Endothelial cell of umbilical vein (primary cell): ENCODE data around the gene GREB1. TPM values are rescaled to one million over a fixed set of nuclear protein-coding genes. Genes with fewer than 3 reads are reported as not detected.

Experiments used
- BruUV-seq: library from RNA; stranded (reverse); fragments of 400-500 nt; replicated peaks from 2 replicates; lab custom pipeline; 2021; lab: Mats Ljungman, UMichigan
- CTCF ChIA-PET: fragments of 300-600, 350-600 bp; sonication (Branson Sonifier 250); formaldehyde crosslinking; loops from one replicate; lab custom pipeline; 2021; ENCODE audit warnings: antibody characterized with exemption, inconsistent platforms; lab: Charles Lee
- POLR2A ChIA-PET: fragments of 300-600, 350-600 bp; sonication (Branson Sonifier 250); formaldehyde crosslinking; loops from one replicate; lab custom pipeline; 2021; ENCODE audit warnings: antibody characterized with exemption, inconsistent platforms; lab: Charles Lee
- DNase-seq: peaks from one replicate; pipeline ENCODE4 v3.0.0-alpha.2; 2011; ENCODE audit warnings: low read depth, low spot score
- FAIRE-seq: peaks from 2 replicates; lab custom pipeline; 2011; peaks lifted over from hg19 to GRCh38; lab: Jason Lieb, UNC
- H2AFZ ChIP-seq: 2 replicates; pipeline ENCODE4 v1.6.0; 2012; ENCODE audit warnings: low read depth, low read length, control low read depth, inconsistent platforms
- H3K27ac ChIP-seq: 2 replicates; pipeline ENCODE4 v1.5.1; 2011; ENCODE audit warnings: low read depth, mild to moderate bottlenecking, control low read depth, low read length, moderate library complexity; ENCODE audit not compliant: insufficient read depth
- H3K27me3 ChIP-seq, 2 experiments: 2 replicates each; pipeline versions ENCODE4 v1.6.0 to v1.6.1; 2011; ENCODE audit warnings: low read length in 2 of 2, mixed read lengths in 1 of 2; ENCODE audit not compliant: control insufficient read depth in 2 of 2, insufficient read depth in 2 of 2
- H3K36me3 ChIP-seq, 2 experiments: 2 replicates in 1 of 2; 3 replicates in 1 of 2; pipeline ENCODE4 v1.5.1; 2011; ENCODE audit warnings: low read length in 2 of 2, mild to moderate bottlenecking in 1 of 2, moderate library complexity in 1 of 2; ENCODE audit not compliant: control insufficient read depth in 2 of 2, insufficient read depth in 2 of 2; ENCODE audit errors: extremely low read depth in 1 of 2
- H3K4me1 ChIP-seq: 3 replicates; pipeline ENCODE4 v1.5.1; 2011; ENCODE audit warnings: mild to moderate bottlenecking, low read length; ENCODE audit not compliant: control insufficient read depth, insufficient read depth; ENCODE audit errors: extremely low read depth
- H3K4me2 ChIP-seq: 2 replicates; pipeline ENCODE4 v1.6.1; 2011; ENCODE audit warnings: low read length, control low read depth, mixed read lengths; ENCODE audit not compliant: insufficient read depth
- H3K4me3 ChIP-seq, 3 experiments: fragments of 200-600 bp in 1 of 3; sonication (generic), shearing (Covaris generic) in 1 of 3; replicated peaks in 1 of 3; 2 replicates each; pipeline ENCODE4 v1.5.1; 2011 to 2016; ENCODE audit warnings: control low read depth in 3 of 3, low read length in 3 of 3, mild to moderate bottlenecking in 2 of 3, inconsistent platforms in 1 of 3, low read depth in 1 of 3, moderate library complexity in 1 of 3; ENCODE audit not compliant: insufficient read depth in 1 of 3
- H3K79me2 ChIP-seq: 2 replicates; pipeline ENCODE4 v1.6.0; 2012; ENCODE audit warnings: low read length, inconsistent platforms; ENCODE audit not compliant: control insufficient read depth, insufficient read depth
- H3K9ac ChIP-seq: replicated peaks from 2 replicates; pipeline ENCODE3; 2011; ENCODE audit warnings: low read length, control low read depth; ENCODE audit not compliant: insufficient read depth; ENCODE audit errors: extremely low read depth
- H3K9me1 ChIP-seq: replicated peaks from 3 replicates; pipeline ENCODE4 v1.6.0; 2011; ENCODE audit warnings: mild to moderate bottlenecking, low read length; ENCODE audit not compliant: control insufficient read depth, insufficient read depth; ENCODE audit errors: extremely low read depth
- H3K9me3 ChIP-seq: replicated peaks from 2 replicates; pipeline ENCODE4 v1.5.1; 2012; ENCODE audit warnings: low read length, inconsistent platforms; ENCODE audit not compliant: control insufficient read depth, insufficient read depth
- H4K20me1 ChIP-seq: replicated peaks from 2 replicates; pipeline ENCODE3; 2011; ENCODE audit warnings: mild to moderate bottlenecking, low read length; ENCODE audit not compliant: control insufficient read depth, insufficient read depth; ENCODE audit errors: extremely low read depth
- CTCF ChIP-seq, 2 donors: IDR thresholded peaks; 1 replicate in 1 of 2; 2 replicates in 1 of 2; pipeline ENCODE4 v1.5.1; 2011; ENCODE audit warnings: low read length in 2 of 2, mild to moderate bottlenecking in 2 of 2, moderate library complexity in 2 of 2, control low read depth in 1 of 2, inconsistent platforms in 1 of 2, low read depth in 1 of 2; ENCODE audit not compliant: insufficient read depth in 1 of 2; ENCODE audit errors: extremely low read depth in 1 of 2
- JUN ChIP-seq: IDR thresholded peaks from 2 replicates; pipeline ENCODE4 v1.6.1; 2011; ENCODE audit warnings: borderline replicate concordance, low read depth; ENCODE audit not compliant: insufficient read length, insufficient read depth
- POLR2AphosphoS5 ChIP-seq: IDR thresholded peaks from 2 replicates; pipeline ENCODE4 v1.6.1; 2012; ENCODE audit warnings: low read depth, mild to moderate bottlenecking, control low read depth, low read length, moderate library complexity; ENCODE audit not compliant: insufficient read depth
- dilution Hi-C: fragments of 300-500 bp; cut with MboI; formaldehyde crosslinking; loops from one replicate; pipeline ENCODE4 v1.15.0; 2019; ENCODE audit warnings: low sequenced_read_pairs; ENCODE audit not compliant: extremely low pct_ligation_motif_present
- intact Hi-C: fragments of 100-400 bp; cut with micrococcal nuclease; formaldehyde crosslinking; loops from one replicate; pipeline ENCODE4 v1.10.0; 2022
- polyA plus RNA-seq, 4 experiments: library from polyadenylated mRNA; depleted of rRNA in 3 of 4; stranded (reverse) in 3 of 4; unstranded in 1 of 4; fragments of >200 nt; gene quantifications; 2 replicates each; pipeline versions ENCODE4 v1.2.1 to v1.2.3, GENCODE V29; 2011 to 2012; ENCODE audit warnings: missing spikeins in 1 of 4
- total RNA-seq: library from RNA; stranded (reverse); gene quantifications from 2 replicates; pipeline ENCODE4 v1.2.3, GENCODE V29; 2021

The GREB1 gene
- total and polyA plus RNA-seq, 2 donors (not counting 3 experiments of a cell fraction or from before 2014, with no cell fraction given): 0.17 to 0.58 TPM

GRCh38 chr2:11559786-11560155, 25.9 kb downstream of the GREB1 start:
- H3K36me3 ChIP-seq: no peaks in the 10 kb centered on the region
- H3K79me2 ChIP-seq: no peaks in the 10 kb centered on the region
- FAIRE-seq: no peak

GRCh38 chr2:11560806-11561205, 27.0 kb downstream of the GREB1 start:
- CTCF ChIA-PET: interaction anchor here (1.5 to 6.9 kb wide), 2 partner anchors 17 to 22 kb away, joined by 3 to 34 read pairs; no protein-coding TSS in a partner anchor
- Histone ChIP-seq H3K4me2 (no peak overlapping the region), H3K27me3 (peaks cover 3 to 9% of the 10 kb centered on the region in 2 experiments), H3K27ac (no peak overlapping the region), H3K9me3 (no peaks in the 10 kb centered on the region), H2AFZ (no peak overlapping the region), H3K4me3 (no peak overlapping the region), H3K79me2 (no peaks in the 10 kb centered on the region), H3K4me1 (no peaks in the 10 kb centered on the region), H3K9ac (no peak overlapping the region), H3K9me1 (no peaks in the 10 kb centered on the region), H4K20me1 (no peaks in the 10 kb centered on the region), H3K36me3 (no peaks in the 10 kb centered on the region)
- BruUV-seq: no TSS peak
- TF ChIP-seq JUN (no peak), POLR2AphosphoS5 (no peak)
- DNase-seq: no peak
- dilution Hi-C loops (no loop called here), intact Hi-C loops (no loop called here)
- POLR2A ChIA-PET: no interaction called here
- FAIRE-seq: no peak

More at GRCh38 chr2:11559786-11560155, 25.9 kb downstream of the GREB1 start:
- dilution Hi-C loops (no loop called here), intact Hi-C loops (no loop called here)
- BruUV-seq: no TSS peak
- DNase-seq: no peak
- ChIA-PET CTCF (interaction anchor here (1.5 to 6.9 kb wide), 2 partner anchors 18 to 23 kb away, joined by 3 to 34 read pairs; no protein-coding TSS in a partner anchor), POLR2A (no interaction called here)
- H3K27ac ChIP-seq: no peak overlapping the region
- no peaks in the 10 kb centered on the region for H3K4me1 ChIP-seq
- H3K4me3 ChIP-seq: no peak overlapping the region
- no peaks in the 10 kb centered on the region for H4K20me1 ChIP-seq
- no peaks in the 10 kb centered on the region for H3K9me1 ChIP-seq
- no peak overlapping the region for H2AFZ ChIP-seq
- no peaks in the 10 kb centered on the region for H3K9me3 ChIP-seq
- TF ChIP-seq CTCF (IDR thresholded peaks at IDR 0.05; ENCODE audit: extremely low read depth in 1 of 2, insufficient read depth in 1 of 2, low read depth in 1 of 2, low read length in 2 of 2): no peak
- no peak for TF ChIP-seq POLR2AphosphoS5
- peaks cover 3 to 10% of the 10 kb centered on the region in 2 experiments for H3K27me3 ChIP-seq
- no peak overlapping the region for H3K4me2 ChIP-seq
- no peak overlapping the region for H3K9ac ChIP-seq
